Bladder microvascular endothelial cell (primary cell): Measurements from ENCODE around the gene ENAH. TPM values are rescaled to one million over a fixed set of nuclear protein-coding genes. Genes with fewer than 3 reads are reported as not detected.

Experiments
- total RNA-seq: library from RNA; depleted of rRNA; stranded (reverse); fragments of >200 nt; gene quantifications from 2 replicates; pipeline ENCODE4 v1.2.3, GENCODE V29; 2014

The ENAH gene
- total RNA-seq = 27.4 and 68.7 TPM in 2 replicates

GRCh38 chr1:225652729-225653462, at the start of gene ENAH:
TSS of gene ENAH (minus strand) at chr1:225653123. CDS start at chr1:225652690, 433 bp downstream.

Other genes starting within 250 kb of the ENAH start
- gene LBR, start 225.1 kb downstream of the ENAH start, total RNA-seq = 76.7 and 156 TPM in 2 replicates
- gene SRP9, start 124.7 kb upstream of the ENAH start, total RNA-seq = 174 and 239 TPM in 2 replicates
- 13.9 and 42.7 TPM in 2 replicates for gene EPHX1, start 157.0 kb upstream of the ENAH start, total RNA-seq
- gene TMEM63A, start 229.3 kb upstream of the ENAH start, total RNA-seq = 7.6 and 20.6 TPM in 2 replicates
- not detected in 2 replicates for gene LEFTY1, start 236.0 kb upstream of the ENAH start, total RNA-seq